Endothelial cell of umbilical vein (primary cell): ENCODE measurements around the gene CKS1B. TPM values are rescaled to one million over a fixed set of nuclear protein-coding genes. Genes with fewer than 3 reads are reported as not detected.

Experiments
- BruUV-seq: library from RNA; stranded (reverse); fragments of 400-500 nt; replicated peaks from 2 replicates; lab custom pipeline; 2021; lab: Mats Ljungman, UMichigan
- CTCF ChIA-PET: fragments of 300-600, 350-600 bp; sonication (Branson Sonifier 250); formaldehyde crosslinking; loops from one replicate; lab custom pipeline; 2021; ENCODE audit warnings: antibody characterized with exemption, inconsistent platforms; lab: Charles Lee
- POLR2A ChIA-PET: fragments of 300-600, 350-600 bp; sonication (Branson Sonifier 250); formaldehyde crosslinking; loops from one replicate; lab custom pipeline; 2021; ENCODE audit warnings: antibody characterized with exemption, inconsistent platforms; lab: Charles Lee
- DNase-seq: peaks from one replicate; pipeline ENCODE4 v3.0.0-alpha.2; 2011; ENCODE audit warnings: low read depth, low spot score
- FAIRE-seq: peaks from 2 replicates; lab custom pipeline; 2011; peaks lifted over from hg19 to GRCh38; lab: Jason Lieb, UNC
- H2AFZ ChIP-seq: 2 replicates; pipeline ENCODE4 v1.6.0; 2012; ENCODE audit warnings: low read depth, low read length, control low read depth, inconsistent platforms
- H3K27ac ChIP-seq: 2 replicates; pipeline ENCODE4 v1.5.1; 2011; ENCODE audit warnings: low read depth, mild to moderate bottlenecking, control low read depth, low read length, moderate library complexity; ENCODE audit not compliant: insufficient read depth
- H3K27me3 ChIP-seq, 2 experiments: 2 replicates each; pipeline versions ENCODE4 v1.6.0 to v1.6.1; 2011; ENCODE audit warnings: low read length in 2 of 2, mixed read lengths in 1 of 2; ENCODE audit not compliant: control insufficient read depth in 2 of 2, insufficient read depth in 2 of 2
- H3K36me3 ChIP-seq, 2 experiments: 2 replicates in 1 of 2; 3 replicates in 1 of 2; pipeline ENCODE4 v1.5.1; 2011; ENCODE audit warnings: low read length in 2 of 2, mild to moderate bottlenecking in 1 of 2, moderate library complexity in 1 of 2; ENCODE audit not compliant: control insufficient read depth in 2 of 2, insufficient read depth in 2 of 2; ENCODE audit errors: extremely low read depth in 1 of 2
- H3K4me1 ChIP-seq: 3 replicates; pipeline ENCODE4 v1.5.1; 2011; ENCODE audit warnings: mild to moderate bottlenecking, low read length; ENCODE audit not compliant: control insufficient read depth, insufficient read depth; ENCODE audit errors: extremely low read depth
- H3K4me2 ChIP-seq: 2 replicates; pipeline ENCODE4 v1.6.1; 2011; ENCODE audit warnings: low read length, control low read depth, mixed read lengths; ENCODE audit not compliant: insufficient read depth
- H3K4me3 ChIP-seq, 3 experiments: fragments of 200-600 bp in 1 of 3; sonication (generic), shearing (Covaris generic) in 1 of 3; replicated peaks in 1 of 3; 2 replicates each; pipeline ENCODE4 v1.5.1; 2011 to 2016; ENCODE audit warnings: control low read depth in 3 of 3, low read length in 3 of 3, mild to moderate bottlenecking in 2 of 3, inconsistent platforms in 1 of 3, low read depth in 1 of 3, moderate library complexity in 1 of 3; ENCODE audit not compliant: insufficient read depth in 1 of 3
- H3K79me2 ChIP-seq: 2 replicates; pipeline ENCODE4 v1.6.0; 2012; ENCODE audit warnings: low read length, inconsistent platforms; ENCODE audit not compliant: control insufficient read depth, insufficient read depth
- H3K9ac ChIP-seq: replicated peaks from 2 replicates; pipeline ENCODE3; 2011; ENCODE audit warnings: low read length, control low read depth; ENCODE audit not compliant: insufficient read depth; ENCODE audit errors: extremely low read depth
- H3K9me1 ChIP-seq: replicated peaks from 3 replicates; pipeline ENCODE4 v1.6.0; 2011; ENCODE audit warnings: mild to moderate bottlenecking, low read length; ENCODE audit not compliant: control insufficient read depth, insufficient read depth; ENCODE audit errors: extremely low read depth
- H3K9me3 ChIP-seq: replicated peaks from 2 replicates; pipeline ENCODE4 v1.5.1; 2012; ENCODE audit warnings: low read length, inconsistent platforms; ENCODE audit not compliant: control insufficient read depth, insufficient read depth
- H4K20me1 ChIP-seq: replicated peaks from 2 replicates; pipeline ENCODE3; 2011; ENCODE audit warnings: mild to moderate bottlenecking, low read length; ENCODE audit not compliant: control insufficient read depth, insufficient read depth; ENCODE audit errors: extremely low read depth
- CTCF ChIP-seq, 2 donors: IDR thresholded peaks; 1 replicate in 1 of 2; 2 replicates in 1 of 2; pipeline ENCODE4 v1.5.1; 2011; ENCODE audit warnings: low read length in 2 of 2, mild to moderate bottlenecking in 2 of 2, moderate library complexity in 2 of 2, control low read depth in 1 of 2, inconsistent platforms in 1 of 2, low read depth in 1 of 2; ENCODE audit not compliant: insufficient read depth in 1 of 2; ENCODE audit errors: extremely low read depth in 1 of 2
- EZH2 ChIP-seq: IDR thresholded peaks from 2 replicates; pipeline ENCODE4 v1.6.1; 2012; ENCODE audit warnings: borderline replicate concordance, low read depth, mild to moderate bottlenecking, moderate library complexity, low read length, inconsistent platforms; ENCODE audit not compliant: severe bottlenecking
- FOS ChIP-seq: IDR thresholded peaks from 2 replicates; pipeline ENCODE4 v1.6.1; 2011; ENCODE audit warnings: mild to moderate bottlenecking, low read length, moderate library complexity, borderline replicate concordance; ENCODE audit not compliant: insufficient read depth
- GATA2 ChIP-seq: IDR thresholded peaks from 2 replicates; pipeline ENCODE4 v1.7.0; 2011; ENCODE audit warnings: low read depth, mild to moderate bottlenecking, moderate library complexity, mixed read lengths, low read length; ENCODE audit not compliant: insufficient read length, insufficient read depth
- JUN ChIP-seq: IDR thresholded peaks from 2 replicates; pipeline ENCODE4 v1.6.1; 2011; ENCODE audit warnings: borderline replicate concordance, low read depth; ENCODE audit not compliant: insufficient read length, insufficient read depth
- MAX ChIP-seq: IDR thresholded peaks from 2 replicates; pipeline ENCODE4 v1.6.1; 2011; ENCODE audit not compliant: insufficient read depth, insufficient read length
- MYC ChIP-seq: IDR thresholded peaks from one replicate; pipeline ENCODE4 v1.6.1; 2011; ENCODE audit warnings: mild to moderate bottlenecking, low read depth, low read length
- POLR2A ChIP-seq: IDR thresholded peaks from 2 replicates; pipeline ENCODE4 v1.6.1; 2012; ENCODE audit warnings: low read depth, mild to moderate bottlenecking, control low read depth, low read length
- POLR2AphosphoS5 ChIP-seq: IDR thresholded peaks from 2 replicates; pipeline ENCODE4 v1.6.1; 2012; ENCODE audit warnings: low read depth, mild to moderate bottlenecking, control low read depth, low read length, moderate library complexity; ENCODE audit not compliant: insufficient read depth
- dilution Hi-C: fragments of 300-500 bp; cut with MboI; formaldehyde crosslinking; loops from one replicate; pipeline ENCODE4 v1.15.0; 2019; ENCODE audit warnings: low sequenced_read_pairs; ENCODE audit not compliant: extremely low pct_ligation_motif_present
- intact Hi-C: fragments of 100-400 bp; cut with micrococcal nuclease; formaldehyde crosslinking; loops from one replicate; pipeline ENCODE4 v1.10.0; 2022
- polyA plus RNA-seq, 4 experiments: library from polyadenylated mRNA; depleted of rRNA in 3 of 4; stranded (reverse) in 3 of 4; unstranded in 1 of 4; fragments of >200 nt; gene quantifications; 2 replicates each; pipeline versions ENCODE4 v1.2.1 to v1.2.3, GENCODE V29; 2011 to 2012; ENCODE audit warnings: missing spikeins in 1 of 4
- total RNA-seq: library from RNA; stranded (reverse); gene quantifications from 2 replicates; pipeline ENCODE4 v1.2.3, GENCODE V29; 2021

CKS1B gene
- total and polyA plus RNA-seq, 2 donors (not counting 3 experiments of a cell fraction or from before 2014, with no cell fraction given), result 126 to 280 TPM

DNA sequence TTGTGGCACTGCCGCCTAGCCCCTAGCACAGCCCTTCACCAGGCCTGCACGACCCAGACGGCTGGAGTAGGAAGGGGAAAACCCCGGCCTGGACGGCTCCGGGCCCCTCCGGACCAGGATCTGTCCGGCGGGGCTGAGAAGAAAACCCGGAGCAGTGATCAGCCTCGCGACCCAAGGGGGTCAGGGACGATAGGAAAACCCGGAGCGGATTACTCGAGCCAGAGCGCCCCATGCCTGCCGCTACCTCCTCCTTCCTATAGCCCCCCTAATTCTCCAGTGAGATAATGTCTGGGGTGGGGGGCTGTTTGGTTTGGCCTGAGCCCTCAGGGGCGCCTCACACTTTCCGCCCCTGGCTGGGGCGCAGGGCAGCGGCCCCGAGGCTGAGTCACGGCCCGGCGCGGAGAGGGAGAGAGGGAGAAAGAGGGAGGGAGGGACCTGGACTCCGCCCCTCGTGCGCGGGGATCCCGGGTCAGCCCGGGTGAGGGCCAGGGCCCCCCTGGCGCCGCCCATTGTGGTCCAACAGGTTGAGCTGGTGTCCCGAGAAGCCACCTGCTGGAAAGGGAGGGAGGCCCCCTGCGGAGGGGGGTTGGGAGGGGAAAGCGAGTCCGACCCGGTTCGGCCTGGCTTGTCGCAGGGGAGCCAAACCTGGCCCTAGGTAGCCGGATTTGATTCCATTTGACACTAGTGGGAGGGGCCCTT, 26.4 kb downstream of the CKS1B start:
- H3K27me3 ChIP-seq, result no peaks in the 10 kb centered on the region
- H3K79me2 ChIP-seq, result peaks cover 9% of the 10 kb centered on the region
- peak overlapping the region; percentile 73 for H3K27ac ChIP-seq
- no peaks in the 10 kb centered on the region for H3K9me1 ChIP-seq
- H3K4me3 ChIP-seq, result peak overlapping the region; percentile 57 to 94 (median 61)
- intact Hi-C loops (loop anchor here (1.0 to 5.0 kb wide), 2 partner anchors 60 to 444 kb away; partner anchors contain the start of gene UBE2Q1), dilution Hi-C loops (no loop called here)
- no peaks in the 10 kb centered on the region for H3K36me3 ChIP-seq
- BruUV-seq, result no TSS peak
- H3K9ac ChIP-seq, result peak overlapping the region; percentile 71
- H2AFZ ChIP-seq, result peak overlapping the region; percentile 62
- TF ChIP-seq FOS (peak; percentile 84), GATA2 (no peak), POLR2AphosphoS5 (peak; percentile 12), CTCF (IDR thresholded peaks at IDR 0.05; ENCODE audit: extremely low read depth in 1 of 2, insufficient read depth in 1 of 2, low read depth in 1 of 2, low read length in 2 of 2) (no peak), JUN (no peak), POLR2A (no peak), MYC (no peak), MAX (no peak), EZH2 (no peak)
- no peaks in the 10 kb centered on the region for H3K9me3 ChIP-seq
- peaks cover 25% of the 10 kb centered on the region for H3K4me1 ChIP-seq
- ChIA-PET POLR2A (interaction anchor here (1.0 kb wide), 1 partner anchor 28 kb away, joined by 3 read pairs; no protein-coding TSS in a partner anchor), CTCF (interaction anchor here (1.3 to 6.5 kb wide), 8 partner anchors 14 to 64 kb away, joined by 3 to 87 read pairs (median 12); partner anchors contain the start of genes ADAM15, CKS1B, PMVK and PYGO2)
- H4K20me1 ChIP-seq, result no peaks in the 10 kb centered on the region
- peak; percentile 88 for FAIRE-seq
- peak; percentile 78 for DNase-seq
- peak overlapping the region; percentile 87 for H3K4me2 ChIP-seq
